ENCODE measurements around the gene BATF.

Gene BATF

GRCh38 chr14:75565056-75565455, 42.8 kb downstream of the BATF start:
- no peak for DNase-seq (ENCODE audit: low read depth, low spot score)
- TF ChIP-seq CTCF (IDR thresholded peaks at IDR 0.05; ENCODE audit: insufficient read depth, low read length, missing control alignments): no peak
- no peak overlapping the region for H3K4me3 ChIP-seq (ENCODE audit: low read depth, low read length)
- CTCF ChIA-PET: interaction anchor here (7.1 kb wide), 1 partner anchor 10 kb away, joined by 141 read pairs; the partner anchor contains the start of gene FLVCR2
- POLR2A ChIA-PET: no interaction called here

- no peak overlapping the region for H3K4me3 ChIP-seq (ENCODE audit: low read depth, low read length)
- TF ChIP-seq CTCF (IDR thresholded peaks at IDR 0.05; ENCODE audit: insufficient read depth, low read length, missing control alignments): no peak
- POLR2A ChIA-PET: no interaction called here
- DNase-seq (ENCODE audit: low read depth, low spot score): no peak
- CTCF ChIA-PET: interaction anchor here (1.0 to 2.2 kb wide), 4 partner anchors 10 to 88 kb away, joined by 3 to 13 read pairs (median 4); no protein-coding TSS in a partner anchor
Measured at GRCh38 chr14:75566321-75566720, 44.1 kb downstream of the BATF start.

- no peak for TF ChIP-seq CTCF (IDR thresholded peaks at IDR 0.05; ENCODE audit: insufficient read depth, low read length, missing control alignments)
- no peak for DNase-seq (ENCODE audit: low read depth, low spot score)
- H3K4me3 ChIP-seq (ENCODE audit: low read depth, low read length): no peak overlapping the region
- ChIA-PET POLR2A (no interaction called here), CTCF (interaction anchor here (1.0 to 2.2 kb wide), 4 partner anchors 9 to 88 kb away, joined by 3 to 13 read pairs (median 4); no protein-coding TSS in a partner anchor)
Measured at GRCh38 chr14:75566752-75567151, 44.5 kb downstream of the BATF start.

- ChIA-PET CTCF (interaction anchor here (1.0 to 2.0 kb wide), 3 partner anchors 9 to 86 kb away, joined by 3 to 14 read pairs (median 8); partner anchors contain the start of gene FLVCR2), POLR2A (no interaction called here)
- TF ChIP-seq CTCF (IDR thresholded peaks at IDR 0.05; ENCODE audit: insufficient read depth, low read length, missing control alignments): no peak
- no peak overlapping the region for H3K4me3 ChIP-seq (ENCODE audit: low read depth, low read length)
- DNase-seq (ENCODE audit: low read depth, low spot score): no peak
Measured at GRCh38 chr14:75568140-75568539, 45.9 kb downstream of the BATF start.

GRCh38 chr14:75568791-75569190, 46.5 kb downstream of the BATF start:
- ChIA-PET POLR2A (no interaction called here), CTCF (interaction anchor here (0.9 to 2.0 kb wide), 4 partner anchors 8 to 86 kb away, joined by 3 to 14 read pairs (median 6); partner anchors contain the start of gene FLVCR2)
- TF ChIP-seq CTCF (IDR thresholded peaks at IDR 0.05; ENCODE audit: insufficient read depth, low read length, missing control alignments): no peak
- DNase-seq (ENCODE audit: low read depth, low spot score): no peak
- no peak overlapping the region for H3K4me3 ChIP-seq (ENCODE audit: low read depth, low read length)

- ChIA-PET POLR2A (no interaction called here), CTCF (interaction anchor here (10.8 to 13.2 kb wide), 2 partner anchors 9 to 82 kb away, joined by 141 to 896 read pairs; partner anchors contain the start of genes ERG28 and TTLL5)
- no peak for TF ChIP-seq CTCF (IDR thresholded peaks at IDR 0.05; ENCODE audit: insufficient read depth, low read length, missing control alignments)
- H3K4me3 ChIP-seq (ENCODE audit: low read depth, low read length): no peak overlapping the region
- no peak for DNase-seq (ENCODE audit: low read depth, low spot score)
Measured at GRCh38 chr14:75570797-75571196, 48.5 kb downstream of the BATF start.
